HG03025 (cell line): ENCODE results near the gene GIPC2.
"Not testable (repeated sequence)": the region's sequence is repeated elsewhere in the genome, so short reads cannot be mapped to it uniquely, and the experiment has no call there.

Source experiments
- ATAC-seq: cut with Tn5 transposase; IDR thresholded peaks from one replicate; pipeline ENCODE4 v1.9.1; 2021; ENCODE audit warnings: mild to moderate bottlenecking, moderate library complexity; ENCODE audit not compliant: unreplicated experiment, low FRiP score

The GIPC2 gene

DNA sequence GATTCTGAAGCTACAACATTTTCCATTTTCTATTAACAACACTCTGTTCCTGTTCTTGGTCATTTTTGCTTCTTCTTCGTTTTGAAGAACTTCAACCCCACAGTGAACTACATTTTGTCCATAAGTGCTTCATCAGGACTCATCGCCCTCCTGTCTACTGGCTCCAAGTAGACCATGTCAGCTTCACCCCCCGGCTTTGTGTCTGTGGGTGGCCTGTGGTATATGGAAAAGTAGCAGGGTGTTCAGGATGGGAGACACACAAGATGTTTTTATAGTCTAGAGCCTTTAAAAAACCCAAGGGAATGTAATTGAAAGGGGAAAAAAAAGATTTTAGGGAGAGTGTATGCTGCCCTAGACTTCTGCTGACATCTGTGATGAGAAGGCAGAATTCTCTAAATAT lies 46.1 kb downstream of the GIPC2 start:
- no peak for ATAC-seq

GRCh38 chr1:78092643-78093042 lies 46.9 kb downstream of the GIPC2 start:
- no peak for ATAC-seq

DNA sequence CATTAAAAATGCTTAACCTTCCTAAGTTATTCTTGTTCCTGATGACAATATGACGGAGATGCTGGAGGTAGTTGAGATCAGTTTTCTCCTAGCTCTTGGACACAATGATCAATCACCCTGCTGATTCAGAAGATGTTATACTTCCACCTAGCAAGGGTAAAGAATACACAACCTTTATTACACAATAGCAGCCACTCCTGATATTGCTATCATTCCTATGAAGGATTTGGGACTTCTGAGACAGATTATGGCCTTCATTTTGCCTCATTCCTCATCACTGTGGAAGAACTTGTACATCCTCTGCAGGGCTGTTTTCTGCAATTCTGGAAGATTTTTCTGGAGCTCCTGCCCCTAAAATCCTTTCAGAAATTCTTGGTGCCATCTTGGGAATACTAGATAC lies 47.8 kb downstream of the GIPC2 start:
- ATAC-seq, result no peak

- ATAC-seq, result no peak
Observed at GRCh38 chr1:78094639-78095038, 48.9 kb downstream of the GIPC2 start.

- no peak for ATAC-seq
Observed at GRCh38 chr1:78095593-78095992, 49.8 kb downstream of the GIPC2 start.

GRCh38 chr1:78096017-78096416 lies 50.3 kb downstream of the GIPC2 start:
- ATAC-seq, result no peak

GRCh38 chr1:78096976-78097375 lies 51.2 kb downstream of the GIPC2 start:
- no peak for ATAC-seq

DNA sequence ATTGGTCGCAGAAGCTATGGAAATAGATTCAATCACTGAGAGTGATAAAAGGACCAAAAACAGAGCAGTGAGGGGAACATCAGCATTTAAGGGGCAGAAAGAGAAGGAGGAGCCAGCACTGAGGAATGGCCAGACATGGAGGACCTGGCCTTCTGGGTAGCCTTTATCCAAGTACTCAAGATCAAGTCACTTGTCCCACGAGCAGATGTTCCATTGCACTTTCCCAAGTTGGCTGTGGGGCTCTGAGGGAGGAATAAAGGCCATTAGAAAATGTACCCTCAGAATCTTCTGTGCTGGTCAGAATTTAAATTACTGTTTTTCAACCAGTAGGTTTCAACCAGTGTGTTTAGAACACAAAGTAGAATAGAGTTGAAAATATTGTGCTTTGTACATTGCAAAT lies 55.3 kb downstream of the GIPC2 start:
- no peak for ATAC-seq

DNA sequence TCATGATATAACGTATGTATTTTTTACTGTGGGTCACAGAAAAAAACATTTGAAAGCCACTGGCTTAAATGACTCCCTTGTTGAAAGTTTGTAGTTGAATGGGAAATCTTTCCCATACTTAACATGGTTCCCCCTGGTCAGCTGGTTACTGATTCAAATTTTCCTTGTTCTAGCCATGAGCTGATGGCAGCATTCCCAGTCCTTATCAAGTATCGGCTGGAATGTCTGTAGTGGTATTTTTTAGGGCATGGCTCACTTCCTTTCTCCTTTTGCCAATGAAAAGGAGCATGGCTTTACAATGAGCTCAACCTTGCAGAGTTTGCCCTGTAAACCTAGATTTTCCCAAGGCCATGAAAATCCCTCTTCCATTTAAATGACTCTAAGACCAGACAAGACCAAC lies 55.7 kb downstream of the GIPC2 start:
- no peak for ATAC-seq

DNA sequence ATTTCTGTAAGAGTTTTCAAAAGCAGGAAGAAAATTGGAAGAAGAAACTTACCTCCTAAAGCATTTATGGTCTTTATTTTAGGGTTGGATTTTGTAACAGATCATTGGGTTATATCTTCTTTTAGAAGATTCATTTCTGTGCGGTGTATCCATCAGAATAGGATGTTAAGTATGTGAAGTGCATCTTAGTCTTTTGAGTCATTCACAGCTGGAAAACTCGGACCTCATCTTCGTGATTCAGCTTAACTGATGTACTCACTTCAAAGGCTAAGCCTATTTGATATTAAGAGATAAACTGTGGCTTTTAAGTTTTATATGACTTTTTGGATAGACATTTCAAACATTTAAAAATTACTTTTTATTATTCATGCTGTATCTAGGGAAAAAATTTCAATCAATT lies 56.3 kb downstream of the GIPC2 start:
- no peak for ATAC-seq

DNA sequence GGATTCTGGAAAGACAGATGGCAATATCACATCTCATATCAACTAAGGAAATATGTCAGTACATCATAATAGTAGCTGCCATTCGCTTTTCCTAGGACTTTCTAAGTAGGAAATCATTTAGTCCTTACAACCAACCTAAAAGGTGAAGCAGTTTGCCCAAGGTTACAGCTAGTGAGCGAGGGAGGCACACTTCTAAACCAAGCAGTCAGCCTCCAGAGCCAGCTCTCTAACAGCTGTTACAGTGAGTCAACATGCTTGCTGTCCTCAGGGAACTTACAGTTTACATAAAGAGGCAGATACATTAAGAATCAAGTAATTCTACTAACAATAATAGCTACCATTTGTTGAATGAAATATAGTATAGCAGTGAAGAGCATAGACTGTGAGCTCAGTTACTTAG lies 57.1 kb downstream of the GIPC2 start:
- no peak for ATAC-seq

- no peak for ATAC-seq
Observed at GRCh38 chr1:78104322-78104721, 58.6 kb downstream of the GIPC2 start.

GRCh38 chr1:78109659-78110058 lies 63.9 kb downstream of the GIPC2 start:
- not testable (repeated sequence) for ATAC-seq

DNA sequence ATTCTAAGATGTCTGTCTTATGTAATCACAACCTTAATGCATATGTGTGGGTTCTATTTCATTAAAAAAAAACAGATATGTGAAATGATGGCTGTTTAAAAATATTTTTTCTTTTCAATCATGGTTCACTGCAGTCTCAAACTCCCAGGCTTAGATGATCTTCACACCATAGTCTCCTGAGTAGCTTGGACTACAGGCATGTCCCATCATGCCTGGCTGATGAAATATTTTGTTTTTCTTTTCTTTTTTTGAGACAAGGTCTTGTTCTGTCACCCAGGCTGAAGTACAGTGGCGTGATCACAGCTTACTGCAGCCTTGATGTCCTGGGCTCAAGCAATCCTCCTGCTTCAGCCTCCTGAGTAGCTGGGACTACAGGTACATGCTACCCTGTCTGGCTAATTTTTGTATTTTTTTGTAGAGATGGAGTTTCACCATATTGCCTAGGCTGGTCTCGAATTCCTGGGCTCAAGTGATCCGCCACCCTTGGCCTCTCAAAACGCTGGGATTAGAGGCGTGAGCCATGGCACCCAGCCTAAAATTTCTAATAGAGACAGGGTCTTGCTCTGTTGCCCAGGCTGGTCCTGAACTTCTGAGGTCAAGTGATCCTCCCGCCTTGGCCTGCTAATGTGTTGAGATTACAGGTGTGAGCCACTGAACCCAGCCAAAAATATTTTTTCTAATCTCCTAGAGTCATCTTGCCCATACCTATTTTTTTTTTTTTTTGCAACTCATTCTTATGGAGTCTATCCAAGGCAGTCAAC lies 67.6 kb downstream of the GIPC2 start:
- ATAC-seq, result no peak

DNA sequence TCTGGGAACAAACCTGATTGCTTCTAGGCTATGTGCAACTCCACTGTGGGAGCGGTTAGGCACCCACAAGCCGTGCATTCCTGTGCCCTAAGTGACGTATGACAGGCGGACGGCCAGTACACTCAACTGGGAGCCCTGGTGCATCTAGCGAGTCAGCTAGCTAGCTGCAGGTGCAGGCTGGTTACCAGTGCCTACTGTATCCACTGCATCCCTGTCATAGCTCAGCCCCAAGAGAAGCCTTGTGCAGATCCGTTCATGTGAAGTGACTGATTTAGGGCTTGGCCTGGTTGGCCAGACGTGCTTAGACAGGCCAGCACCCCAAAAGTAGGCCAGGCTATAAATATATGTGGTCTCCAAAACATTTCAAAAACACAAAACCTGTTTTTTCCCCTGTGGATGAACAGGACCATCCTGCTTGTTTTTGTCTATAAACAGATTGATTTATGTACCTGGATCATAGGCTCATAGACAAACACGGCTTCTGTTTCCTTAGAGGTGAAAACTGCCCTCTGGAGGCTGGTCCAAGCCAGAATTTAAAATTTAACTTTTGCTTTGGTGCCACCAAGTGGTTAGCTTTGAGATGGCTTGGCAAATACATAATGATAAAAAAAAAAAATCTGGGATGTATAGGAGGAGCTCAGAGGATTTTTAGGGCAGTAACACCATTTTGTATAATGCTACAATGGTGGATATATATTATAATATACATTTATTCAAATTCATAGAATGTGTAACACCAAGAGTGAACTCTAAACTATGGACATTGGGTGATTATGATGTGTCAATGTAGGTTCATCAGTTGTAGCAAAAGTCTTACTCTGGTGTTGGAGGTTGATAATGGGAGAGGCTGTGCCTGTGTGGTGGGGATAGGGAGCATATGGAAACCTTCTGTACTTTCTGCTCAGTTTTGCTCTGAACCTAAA lies 68.5 kb downstream of the GIPC2 start:
- peak; percentile 87 for ATAC-seq

DNA sequence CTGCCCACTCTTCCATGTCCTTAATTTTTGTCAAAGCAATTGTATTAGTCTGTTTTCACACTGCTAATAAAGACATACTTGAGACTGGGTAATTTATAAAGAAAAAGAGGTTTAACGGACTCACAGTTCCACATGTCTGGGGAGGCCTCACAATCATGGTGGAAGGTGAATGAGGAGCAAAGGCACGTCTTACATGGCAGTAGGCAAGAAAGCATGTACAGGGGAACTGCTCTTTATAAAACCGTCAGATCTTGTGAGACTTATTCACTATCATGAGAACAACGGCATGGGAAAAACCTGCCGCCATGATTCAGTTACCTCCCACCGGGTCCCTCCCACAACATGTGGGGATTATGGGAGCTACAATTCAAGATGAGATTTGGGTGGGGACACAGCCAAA lies 74.7 kb downstream of the GIPC2 start:
- not testable (repeated sequence) for ATAC-seq

DNA sequence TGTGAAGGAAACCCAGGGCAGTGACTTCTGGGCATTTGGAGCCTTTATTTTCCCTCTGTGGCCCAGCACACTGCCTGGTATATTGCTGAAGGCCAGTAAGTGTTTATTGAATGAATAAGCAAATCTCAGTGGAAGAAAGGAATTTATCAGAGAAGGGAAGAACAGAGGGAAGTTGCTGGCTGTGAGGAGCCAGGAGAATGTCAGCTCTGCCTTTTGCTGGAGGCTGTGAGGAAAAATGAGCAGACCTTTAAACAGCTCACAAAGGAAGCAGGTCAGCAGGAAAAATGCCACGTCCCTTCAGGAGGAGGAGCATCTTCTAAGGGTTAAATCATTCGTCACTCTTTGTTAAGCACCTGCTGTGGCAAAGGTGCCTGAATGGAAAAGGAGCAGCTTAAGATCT lies 75.9 kb downstream of the GIPC2 start:
- ATAC-seq, result no peak

DNA sequence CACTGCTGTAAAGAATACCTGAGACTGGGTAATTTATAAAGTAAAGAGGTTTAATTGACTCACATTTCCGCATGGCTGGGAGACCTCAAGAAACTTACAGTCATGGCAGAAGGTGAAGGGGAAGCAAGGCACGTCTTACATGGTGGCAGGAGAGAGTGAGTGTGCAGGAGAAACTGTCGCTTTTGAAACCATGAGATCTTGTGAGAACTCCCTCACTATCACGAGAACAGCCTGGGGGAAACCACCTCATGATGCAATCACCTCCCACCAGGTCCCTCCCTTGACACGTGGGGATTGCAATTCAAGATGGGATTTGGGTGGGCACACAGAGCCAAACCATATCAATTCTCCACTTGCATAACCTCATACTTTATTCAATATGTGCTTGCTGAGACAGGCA lies 76.6 kb downstream of the GIPC2 start:
- no peak for ATAC-seq

DNA sequence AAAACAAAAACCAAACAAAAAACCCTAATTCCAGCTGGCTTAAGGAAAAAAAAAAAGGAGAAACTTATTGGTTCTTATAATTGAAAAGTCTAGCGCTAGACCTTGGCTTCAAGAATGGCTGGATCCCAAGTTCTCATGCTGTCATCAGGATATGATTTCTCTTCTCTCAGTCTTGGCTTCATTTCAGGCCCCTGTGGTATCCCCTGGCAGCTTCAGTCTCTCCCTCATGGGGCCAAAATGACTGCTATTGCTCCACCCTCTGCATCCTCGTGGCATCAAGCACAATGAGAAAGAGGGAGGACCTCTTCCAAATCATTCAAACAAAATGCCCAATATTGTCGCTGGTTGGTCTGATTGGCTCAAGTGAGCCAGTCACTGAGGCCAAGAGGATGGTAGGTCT lies 80.7 kb downstream of the GIPC2 start:
- ATAC-seq, result no peak

GRCh38 chr1:78132174-78132947 lies 86.6 kb downstream of the GIPC2 start:
- no peak for ATAC-seq

- no peak for ATAC-seq
Observed at GRCh38 chr1:78132948-78133322, 87.2 kb downstream of the GIPC2 start.
